GM13977 (cell line): Measurements from ENCODE around the gene PROB1.
"Not testable (repeated sequence)": the region's sequence is repeated elsewhere in the genome, so short reads cannot be mapped to it uniquely, and the experiment has no call there.

Experiments
- DNase-seq: peaks from one replicate; pipeline ENCODE4 v3.0.0; 2012; ENCODE audit warnings: low spot score
- in situ Hi-C: fragments of 300-500 bp; cut with MboI; formaldehyde crosslinking; loops from one replicate; pipeline ENCODE4 v1.12.0; 2022; ENCODE audit warnings: low sequenced_read_pairs, low pct_unique_long_range_greater_than_20kb, mixed read lengths, inconsistent platforms; ENCODE audit not compliant: unreplicated experiment
- TF ChIP-seq, protein P1 (sequence below): IDR thresholded peaks from 2 replicates; pipeline ENCODE4 v1.5.1; 2012; ENCODE audit warnings: mild to moderate bottlenecking, control low read depth; ENCODE audit not compliant: insufficient read depth; ENCODE audit errors: extremely low read depth, missing control alignments

Gene PROB1

DNA sequence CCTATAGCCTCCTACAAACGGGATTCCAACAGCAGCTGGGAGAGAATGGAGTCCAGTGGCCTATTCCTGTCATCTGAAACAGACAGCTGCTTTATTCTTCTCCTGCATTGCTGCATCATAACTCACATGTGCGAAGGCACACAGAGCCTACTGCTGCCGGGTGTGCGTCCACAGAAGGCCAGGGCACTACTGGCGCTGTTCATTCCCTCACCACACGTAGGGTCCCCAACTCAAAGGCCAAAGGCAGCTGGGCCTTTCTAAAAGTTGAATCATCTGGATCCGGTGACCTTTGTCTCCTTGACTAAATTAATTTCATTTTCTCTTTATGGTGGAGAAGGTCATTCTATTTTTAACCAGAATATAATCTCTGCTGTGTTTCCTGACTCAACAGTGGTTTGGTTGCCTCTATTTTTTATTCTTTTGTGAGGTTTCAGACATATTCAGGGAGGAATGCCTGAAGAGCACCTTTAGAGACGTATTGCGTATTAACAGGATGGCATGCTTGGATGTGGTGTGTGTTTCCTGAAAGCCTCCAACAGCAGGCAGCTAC is 19.8 kb upstream of the PROB1 start:
- in situ Hi-C loops = no loop called here
- TF ChIP-seq, protein P1, sequence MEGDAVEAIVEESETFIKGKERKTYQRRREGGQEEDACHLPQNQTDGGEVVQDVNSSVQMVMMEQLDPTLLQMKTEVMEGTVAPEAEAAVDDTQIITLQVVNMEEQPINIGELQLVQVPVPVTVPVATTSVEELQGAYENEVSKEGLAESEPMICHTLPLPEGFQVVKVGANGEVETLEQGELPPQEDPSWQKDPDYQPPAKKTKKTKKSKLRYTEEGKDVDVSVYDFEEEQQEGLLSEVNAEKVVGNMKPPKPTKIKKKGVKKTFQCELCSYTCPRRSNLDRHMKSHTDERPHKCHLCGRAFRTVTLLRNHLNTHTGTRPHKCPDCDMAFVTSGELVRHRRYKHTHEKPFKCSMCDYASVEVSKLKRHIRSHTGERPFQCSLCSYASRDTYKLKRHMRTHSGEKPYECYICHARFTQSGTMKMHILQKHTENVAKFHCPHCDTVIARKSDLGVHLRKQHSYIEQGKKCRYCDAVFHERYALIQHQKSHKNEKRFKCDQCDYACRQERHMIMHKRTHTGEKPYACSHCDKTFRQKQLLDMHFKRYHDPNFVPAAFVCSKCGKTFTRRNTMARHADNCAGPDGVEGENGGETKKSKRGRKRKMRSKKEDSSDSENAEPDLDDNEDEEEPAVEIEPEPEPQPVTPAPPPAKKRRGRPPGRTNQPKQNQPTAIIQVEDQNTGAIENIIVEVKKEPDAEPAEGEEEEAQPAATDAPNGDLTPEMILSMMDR = no peak
- no peak for DNase-seq

DNA sequence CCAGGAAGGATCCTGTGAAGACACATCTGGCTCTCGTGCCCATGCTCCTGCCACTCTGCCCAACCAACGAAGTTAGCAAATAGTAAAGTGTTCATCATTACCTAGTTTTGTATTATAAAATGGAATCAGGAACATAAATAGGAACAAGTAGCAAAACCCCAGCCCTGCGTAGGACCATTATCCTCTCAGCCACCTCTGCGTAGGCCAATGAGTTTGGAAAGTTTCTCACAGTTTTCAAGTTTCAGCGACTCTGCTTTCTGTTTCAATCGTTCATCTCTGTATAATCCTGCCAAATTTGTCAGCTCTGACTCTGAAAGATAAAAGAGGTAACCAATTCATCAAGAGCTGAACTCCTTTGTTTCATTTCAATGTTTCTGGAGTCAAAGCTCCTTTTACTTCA is 19.1 kb upstream of the PROB1 start:
- TF ChIP-seq, protein P1 = no peak
- DNase-seq = peak; percentile 44
- in situ Hi-C loops = no loop called here

DNA sequence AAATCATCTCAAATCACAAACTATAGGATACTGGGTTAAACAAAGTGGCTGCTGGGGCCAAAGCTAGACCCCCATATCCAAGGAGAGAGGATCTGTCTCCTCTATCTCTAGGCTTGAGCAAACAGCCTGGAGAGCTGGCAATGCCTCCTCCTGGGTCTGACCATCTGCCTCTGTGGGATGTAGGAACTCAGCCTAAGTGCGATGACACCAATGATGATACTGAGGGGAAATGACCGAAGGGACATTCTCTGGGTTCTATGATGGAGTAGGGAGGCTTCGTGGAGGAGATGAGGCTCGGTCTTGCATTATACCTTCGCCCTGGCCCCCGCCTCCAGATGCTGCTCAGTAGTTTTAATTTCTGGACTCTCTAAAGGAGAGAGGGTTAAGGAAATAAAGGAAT is 18.2 kb upstream of the PROB1 start:
- in situ Hi-C loops = no loop called here
- no peak for DNase-seq
- TF ChIP-seq, protein P1 = no peak

DNA sequence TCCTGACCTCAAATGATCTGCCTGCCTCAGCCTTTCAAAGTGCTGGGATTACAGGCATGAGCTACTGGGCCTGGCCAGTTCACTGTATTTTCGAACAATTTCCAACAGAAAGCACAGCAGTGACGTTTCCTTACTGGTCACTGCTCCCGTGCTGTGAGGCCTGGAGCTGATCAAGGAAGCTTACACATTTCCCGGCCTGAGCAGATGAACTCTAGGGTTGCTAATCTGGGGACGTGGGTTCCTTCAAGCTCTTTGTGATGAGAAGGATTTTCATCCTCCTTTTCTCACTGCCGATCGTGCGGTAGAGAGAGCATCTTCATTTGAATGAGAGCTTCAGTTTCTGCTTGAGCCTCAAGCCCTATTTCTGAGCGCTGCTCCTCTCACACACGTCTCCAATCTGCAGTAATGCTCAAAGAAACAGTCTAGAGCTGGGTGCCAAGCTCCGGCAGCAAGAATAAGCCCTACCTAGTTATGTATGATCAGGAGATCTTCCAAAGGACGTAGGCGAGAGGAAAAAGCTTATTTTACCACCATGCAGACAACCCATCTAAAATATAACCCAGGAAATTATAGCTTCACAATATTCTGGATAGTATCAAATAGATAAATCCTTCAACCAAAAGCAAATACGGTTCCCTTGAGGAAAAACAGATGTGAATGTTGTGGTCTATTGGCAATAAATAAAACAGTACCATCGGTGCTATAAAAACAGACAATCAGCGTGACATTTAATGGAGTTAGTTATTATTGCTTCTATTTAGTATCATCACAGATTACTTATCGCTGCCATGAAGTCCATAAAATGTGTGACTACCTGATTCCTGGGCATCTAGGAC is 16.3 kb upstream of the PROB1 start:
- in situ Hi-C loops = no loop called here

DNA sequence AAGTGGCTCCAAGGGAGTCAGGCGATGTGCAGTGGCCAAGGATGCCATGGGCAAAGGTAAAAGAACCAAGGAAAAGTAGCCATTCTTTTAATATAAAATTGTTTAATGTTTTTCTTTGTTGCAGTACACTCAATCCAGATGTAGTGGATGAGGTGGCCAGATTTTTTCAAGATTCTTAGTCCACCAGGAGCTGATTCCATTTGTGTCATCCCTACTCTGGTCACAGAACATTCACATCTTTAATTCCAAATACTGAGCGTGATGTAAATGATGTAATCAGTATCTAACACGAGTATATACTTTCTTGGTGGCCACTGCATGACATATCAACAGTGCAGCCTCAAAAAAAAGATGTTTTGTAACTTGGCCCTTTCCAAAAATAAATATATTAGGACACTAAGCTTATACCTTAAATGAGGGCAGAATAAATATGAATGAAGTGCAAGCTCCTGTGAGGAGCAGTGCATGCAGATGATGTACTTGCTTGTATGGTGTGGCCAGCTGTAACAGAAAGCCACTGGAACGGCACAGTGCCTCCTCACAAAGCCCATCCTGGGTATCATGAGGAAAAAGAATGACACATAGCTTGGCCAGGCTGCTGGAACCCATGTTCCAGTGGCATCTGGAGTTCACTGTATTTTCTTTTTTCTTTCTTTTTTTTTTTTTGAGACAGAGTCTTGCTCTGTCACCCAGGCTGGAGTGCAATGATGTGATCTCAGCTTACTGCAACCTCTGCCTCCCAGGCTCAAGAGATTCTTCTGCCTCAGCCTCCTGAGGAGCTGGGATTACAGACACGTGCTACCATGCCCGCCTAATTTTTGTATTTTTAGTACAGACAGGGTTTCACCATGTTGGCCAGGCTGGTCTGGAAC is 15.5 kb upstream of the PROB1 start:
- in situ Hi-C loops = no loop called here
- no peak for DNase-seq
- TF ChIP-seq, protein P1 = no peak

More for the DNA sequence above, 16.3 kb upstream of the PROB1 start:
- no peak for DNase-seq
- TF ChIP-seq, protein P1 = no peak

DNA sequence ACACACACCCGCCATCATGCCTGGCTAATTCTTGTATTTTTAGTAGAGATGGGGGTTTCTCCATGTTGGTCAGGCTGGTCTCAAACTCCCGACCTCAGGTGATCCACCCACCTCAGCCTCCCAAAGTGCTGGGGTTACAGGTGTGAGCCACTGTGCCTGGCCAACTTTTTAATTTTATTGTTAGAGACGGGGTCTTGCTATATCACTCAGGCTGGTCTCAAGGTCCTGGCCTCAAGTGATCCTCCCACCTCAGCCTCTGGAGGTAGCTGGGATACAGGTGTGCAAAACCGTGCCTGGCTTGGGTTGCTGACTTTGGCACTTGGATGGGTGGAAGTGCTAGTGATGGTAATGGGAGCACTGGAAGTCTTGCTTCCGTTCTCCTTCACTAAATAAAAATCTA is 14.2 kb upstream of the PROB1 start:
- in situ Hi-C loops, DNase-seq: not testable (repeated sequence)
